B cell (primary cell): ENCODE data around the gene DNAH12. TPM values are rescaled to one million over a fixed set of nuclear protein-coding genes. Genes with fewer than 3 reads are reported as not detected.

Experiments used
- ATAC-seq: fragments of 200-7000 bp; cut with Tn5 transposase; one replicate; pipeline ENCODE4 v1.10.0; 2021; ENCODE audit warnings: low read depth, mild to moderate bottlenecking, moderate number of reproducible peaks, moderate library complexity
- CTCF ChIA-PET: fragments of 350-600 bp; sonication (Branson Sonifier 250); formaldehyde crosslinking; loops from one replicate; lab custom pipeline; 2021; ENCODE audit warnings: antibody characterized with exemption, inconsistent platforms; lab: Charles Lee
- POLR2A ChIA-PET: fragments of 350-600 bp; sonication (Branson Sonifier 250); formaldehyde crosslinking; loops from one replicate; lab custom pipeline; 2021; ENCODE audit warnings: antibody characterized with exemption; lab: Charles Lee
- DNase-seq: peaks from one replicate; pipeline ENCODE4 v3.0.0; 2013
- H2AFZ ChIP-seq: 2 replicates; pipeline ENCODE4 v1.6.1; 2012; ENCODE audit warnings: mild to moderate bottlenecking, low read depth, low read length; ENCODE audit not compliant: insufficient read depth, poor library complexity, severe bottlenecking
- H3K27ac ChIP-seq, 2 donors: 1 replicate in 1 of 2; 2 replicates in 1 of 2; pipeline ENCODE4 v1.5.1; 2012 to 2013; ENCODE audit warnings: low read length in 2 of 2, mild to moderate bottlenecking in 2 of 2, moderate library complexity in 1 of 2
- H3K27me3 ChIP-seq, 4 experiments: fragments of 200-600 bp in 1 of 4; sonication (generic) in 1 of 4; replicated peaks in 1 of 4; 1 replicate in 2 of 4; 2 replicates in 2 of 4; pipeline versions ENCODE4 v1.6.1 to v1.7.0; 2013 to 2016; ENCODE audit warnings: low read length in 3 of 4, mild to moderate bottlenecking in 2 of 4, mixed read lengths in 1 of 4, moderate library complexity in 1 of 4; ENCODE audit not compliant: insufficient read depth in 4 of 4, control insufficient read depth in 3 of 4; ENCODE audit errors: control extremely low read depth in 1 of 4
- H3K36me3 ChIP-seq, 2 experiments: replicated peaks in 1 of 2; 1 replicate in 1 of 2; 2 replicates in 1 of 2; pipeline versions ENCODE4 v1.6.1 to v1.7.1; 2013; ENCODE audit warnings: low read length in 1 of 2; ENCODE audit not compliant: insufficient read depth in 2 of 2, control insufficient read depth in 1 of 2; ENCODE audit errors: control extremely low read depth in 1 of 2, extremely low read depth in 1 of 2
- H3K4me1 ChIP-seq, 2 donors: fragments of 200-600 bp in 1 of 2; sonication (generic) in 1 of 2; 1 replicate in 1 of 2; 2 replicates in 1 of 2; pipeline versions ENCODE4 v1.5.1 to v1.6.1; 2013 to 2017; ENCODE audit warnings: low read length in 2 of 2; ENCODE audit not compliant: control insufficient read depth in 2 of 2, insufficient read depth in 2 of 2
- H3K4me2 ChIP-seq: replicated peaks from 2 replicates; pipeline ENCODE3; 2012; ENCODE audit warnings: mild to moderate bottlenecking, low read depth, low read length; ENCODE audit not compliant: poor library complexity, severe bottlenecking
- H3K4me3 ChIP-seq, 5 experiments: fragments of 200-600 bp in 1 of 5; sonication (generic) in 1 of 5; 1 replicate in 3 of 5; 2 replicates in 2 of 5; pipeline versions ENCODE4 v1.5.1 to v1.7.0; 2011 to 2016; ENCODE audit warnings: low read length in 4 of 5, mild to moderate bottlenecking in 4 of 5, low read depth in 2 of 5, control low read depth in 1 of 5, moderate library complexity in 1 of 5; ENCODE audit not compliant: insufficient read depth in 1 of 5; ENCODE audit errors: control extremely low read depth in 1 of 5, extremely low read depth in 1 of 5
- H3K79me2 ChIP-seq: fragments of 200-600 bp; sonication (generic); one replicate; pipeline ENCODE4 v1.6.0; 2016; ENCODE audit warnings: low read length; ENCODE audit not compliant: control insufficient read depth, insufficient read depth
- H3K9ac ChIP-seq: fragments of 200-600 bp; sonication (generic); 2 replicates; pipeline ENCODE4 v1.6.1; 2017; ENCODE audit warnings: mild to moderate bottlenecking, low read length, moderate library complexity
- H3K9me3 ChIP-seq, 3 donors: one replicate each; pipeline versions ENCODE4 v1.6.1 to v1.7.1; 2013; ENCODE audit warnings: low read length in 2 of 3; ENCODE audit not compliant: control insufficient read depth in 2 of 3, insufficient read depth in 1 of 3; ENCODE audit errors: control extremely low read depth in 1 of 3
- H4K20me1 ChIP-seq: 2 replicates; pipeline ENCODE4 v1.6.0; 2012; ENCODE audit warnings: mild to moderate bottlenecking, low read length; ENCODE audit not compliant: insufficient read depth, control insufficient read depth, poor library complexity, severe bottlenecking
- H3K27ac Mint-ChIP-seq: one replicate; pipeline ENCODE4 v1.8.0; 2021; ENCODE audit warnings: mixed read lengths
- H3K27me3 Mint-ChIP-seq: one replicate; pipeline ENCODE4 v1.8.0; 2021; ENCODE audit warnings: mixed read lengths
- H3K4me1 Mint-ChIP-seq: one replicate; pipeline ENCODE4 v1.8.0; 2021; ENCODE audit warnings: mixed read lengths
- H3K4me3 Mint-ChIP-seq: one replicate; pipeline ENCODE4 v1.8.0; 2021; ENCODE audit warnings: mixed read lengths
- H3K9me3 Mint-ChIP-seq: one replicate; pipeline ENCODE4 v1.8.0; 2022; ENCODE audit warnings: mixed read lengths; ENCODE audit not compliant: insufficient read depth
- CTCF ChIP-seq: fragments of 200-600 bp; IDR thresholded peaks from one replicate; pipeline ENCODE4 v1.8.0; 2022; ENCODE audit warnings: antibody characterized with exemption, mild to moderate bottlenecking
- EZH2 ChIP-seq: IDR thresholded peaks from 2 replicates; pipeline ENCODE4 v1.6.1; 2012; ENCODE audit warnings: borderline replicate concordance, low read depth, mild to moderate bottlenecking, moderate library complexity, low read length; ENCODE audit not compliant: insufficient read depth, poor library complexity, severe bottlenecking
- WGBS: methylation state at CpG from one replicate; pipeline ENCODE4 v1.1.5; 2013; ENCODE audit warnings: missing lambda C conversion rate; ENCODE audit not compliant: insufficient coverage; 5-methylcytosine and 5-hydroxymethylcytosine counted together
- intact Hi-C: fragments of 100-400 bp; cut with micrococcal nuclease; formaldehyde crosslinking; loops from one replicate; pipeline ENCODE4 v1.10.0; 2022
- polyA plus RNA-seq: library from polyadenylated mRNA; depleted of rRNA; stranded (reverse); fragments of >200 nt; gene quantifications from 2 replicates; pipeline ENCODE4 v1.2.3, GENCODE V29; 2012
- total RNA-seq, 2 donors: library from RNA; stranded (reverse); fragments of 120-200 nt in 1 of 2; gene quantifications; 1 replicate in 1 of 2; 2 replicates in 1 of 2; pipeline versions ENCODE4 v1.2.3 to v1.2.4, GENCODE V29; 2013 to 2022

The DNAH12 gene
- total and polyA plus RNA-seq, 2 donors (not counting 1 experiment from before 2014, with no cell fraction given) = 0.09 to 0.17 TPM

- no peaks in the 10 kb centered on the region for H3K36me3 ChIP-seq
- H3K27me3 Mint-ChIP-seq = peaks cover 19% of the 10 kb centered on the region
- H3K4me1 ChIP-seq = no peaks in the 10 kb centered on the region
- CTCF ChIA-PET = interaction anchor here (1.0 kb wide), 1 partner anchor 263 kb away, joined by 3 read pairs; no protein-coding TSS in a partner anchor
- no CpG with 5 or more reads among the region's 4 CpGs for WGBS
- no peaks in the 10 kb centered on the region for H3K27me3 ChIP-seq
- intact Hi-C loops = loop anchor here (10.0 kb wide), 1 partner anchor 329 kb away; no protein-coding TSS in a partner anchor
- no peak overlapping the region for H3K27ac ChIP-seq
- TF ChIP-seq CTCF (peak; percentile 23), EZH2 (no peak)
- H3K4me1 Mint-ChIP-seq = no peaks in the 10 kb centered on the region
- H3K27ac Mint-ChIP-seq = no peak overlapping the region
- no peak overlapping the region for H3K4me2 ChIP-seq
- POLR2A ChIA-PET = no interaction called here
- peak; percentile 8 for DNase-seq
- H3K9ac ChIP-seq = no peak overlapping the region
- no peak overlapping the region for H2AFZ ChIP-seq
- no peaks in the 10 kb centered on the region for H3K9me3 Mint-ChIP-seq
- no peaks in the 10 kb centered on the region for H3K79me2 ChIP-seq
- no peak overlapping the region for H3K4me3 Mint-ChIP-seq
- no peak for ATAC-seq
- no peaks in the 10 kb centered on the region for H4K20me1 ChIP-seq
- H3K9me3 ChIP-seq = no peaks in the 10 kb centered on the region
- no peak overlapping the region for H3K4me3 ChIP-seq
Observed at GRCh38 chr3:57434041-57434440, 110.1 kb downstream of the DNAH12 start.

- H3K4me2 ChIP-seq = no peak overlapping the region
- Mint-ChIP-seq H3K27ac (no peak overlapping the region), H3K4me1 (no peaks in the 10 kb centered on the region), H3K4me3 (no peak overlapping the region), H3K9me3 (no peaks in the 10 kb centered on the region), H3K27me3 (peaks cover 10% of the 10 kb centered on the region)
- H3K9me3 ChIP-seq = no peaks in the 10 kb centered on the region
- ATAC-seq (no peak), DNase-seq (no peak)
- no peak overlapping the region for H3K4me3 ChIP-seq
- ChIA-PET POLR2A (no interaction called here), CTCF (no interaction called here)
- H3K27me3 ChIP-seq = no peaks in the 10 kb centered on the region
- no peaks in the 10 kb centered on the region for H4K20me1 ChIP-seq
- H3K9ac ChIP-seq = no peak overlapping the region
- no peaks in the 10 kb centered on the region for H3K79me2 ChIP-seq
- TF ChIP-seq CTCF (no peak), EZH2 (no peak)
- intact Hi-C loops = no loop called here
- no peaks in the 10 kb centered on the region for H3K4me1 ChIP-seq
- whole genome bisulfite sequencing = 74% methylated on average over 2 of the region's 3 CpGs
- no peak overlapping the region for H2AFZ ChIP-seq
- H3K36me3 ChIP-seq = no peaks in the 10 kb centered on the region
- no peak overlapping the region for H3K27ac ChIP-seq
Observed at GRCh38 chr3:57423335-57423734, 120.8 kb downstream of the DNAH12 start.
